ENCODE data around the gene LTBP3. TPM values are rescaled to one million over a fixed set of nuclear protein-coding genes. Genes with fewer than 3 reads are reported as not detected.

Gene LTBP3
- total and polyA plus RNA-seq, 2 of the 13 experiments (the other 11 are each of a cell fraction or from before 2014, with no cell fraction given), result 12.2 to 68.1 TPM

- no peak for TF ChIP-seq TCF12 (IDR thresholded peaks at IDR 0.05)
- peak; percentile 90 for TF ChIP-seq TCF12 (CRISPR knock-in tag; IDR thresholded peaks at IDR 0.05)
- TF ChIP-seq RFXAP (CRISPR knock-in tag; IDR thresholded peaks at IDR 0.05; ENCODE audit: borderline replicate concordance), result peak; percentile 57; the same call in 1 of the 2 replicates
- TF ChIP-seq ZNF350 (CRISPR knock-in tag; IDR thresholded peaks at IDR 0.05; ENCODE audit: borderline replicate concordance, low read depth), result peak; percentile 53; the same call in 1 of the 2 replicates
- no peak for TF ChIP-seq ZNF101 (CRISPR knock-in tag; IDR thresholded peaks at IDR 0.05; ENCODE audit: borderline replicate concordance, low read depth)
- TF ChIP-seq HNRNPH1 (optimal IDR thresholded peaks at IDR 0.05; ENCODE audit: low read depth, low read length), result no peak
- TF ChIP-seq, protein P1, sequence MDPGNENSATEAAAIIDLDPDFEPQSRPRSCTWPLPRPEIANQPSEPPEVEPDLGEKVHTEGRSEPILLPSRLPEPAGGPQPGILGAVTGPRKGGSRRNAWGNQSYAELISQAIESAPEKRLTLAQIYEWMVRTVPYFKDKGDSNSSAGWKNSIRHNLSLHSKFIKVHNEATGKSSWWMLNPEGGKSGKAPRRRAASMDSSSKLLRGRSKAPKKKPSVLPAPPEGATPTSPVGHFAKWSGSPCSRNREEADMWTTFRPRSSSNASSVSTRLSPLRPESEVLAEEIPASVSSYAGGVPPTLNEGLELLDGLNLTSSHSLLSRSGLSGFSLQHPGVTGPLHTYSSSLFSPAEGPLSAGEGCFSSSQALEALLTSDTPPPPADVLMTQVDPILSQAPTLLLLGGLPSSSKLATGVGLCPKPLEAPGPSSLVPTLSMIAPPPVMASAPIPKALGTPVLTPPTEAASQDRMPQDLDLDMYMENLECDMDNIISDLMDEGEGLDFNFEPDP (CRISPR knock-in tag; conservative IDR thresholded peaks at IDR 0.05), result no peak
- TF ChIP-seq BORCS8-MEF2B (CRISPR knock-in tag; IDR thresholded peaks at IDR 0.05), result peak; percentile 87
- TF ChIP-seq FOSL2 (CRISPR knock-in tag; IDR thresholded peaks at IDR 0.05), result peak; percentile 71
- TF ChIP-seq, protein P2, sequence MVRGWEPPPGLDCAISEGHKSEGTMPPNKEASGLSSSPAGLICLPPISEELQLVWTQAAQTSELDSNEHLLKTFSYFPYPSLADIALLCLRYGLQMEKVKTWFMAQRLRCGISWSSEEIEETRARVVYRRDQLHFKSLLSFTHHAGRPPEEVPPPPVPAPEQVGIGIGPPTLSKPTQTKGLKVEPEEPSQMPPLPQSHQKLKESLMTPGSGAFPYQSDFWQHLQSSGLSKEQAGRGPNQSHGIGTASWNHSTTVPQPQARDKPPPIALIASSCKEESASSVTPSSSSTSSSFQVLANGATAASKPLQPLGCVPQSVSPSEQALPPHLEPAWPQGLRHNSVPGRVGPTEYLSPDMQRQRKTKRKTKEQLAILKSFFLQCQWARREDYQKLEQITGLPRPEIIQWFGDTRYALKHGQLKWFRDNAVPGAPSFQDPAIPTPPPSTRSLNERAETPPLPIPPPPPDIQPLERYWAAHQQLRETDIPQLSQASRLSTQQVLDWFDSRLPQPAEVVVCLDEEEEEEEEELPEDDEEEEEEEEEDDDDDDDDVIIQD (CRISPR knock-in tag; IDR thresholded peaks at IDR 0.05; ENCODE audit: low read depth), result peak; percentile 58; the same call in 1 of the 2 replicates
- no peak for TF ChIP-seq TCF7L2 (IDR thresholded peaks at IDR 0.05; ENCODE audit: low read depth, low read length)
- 0 out of 2 replicates have a peak, but pooled peaks have one; percentile 24 for TF ChIP-seq STAT6 (CRISPR knock-in tag; IDR thresholded peaks at IDR 0.05; ENCODE audit: borderline replicate concordance)
- no peak for TF ChIP-seq FOXA1 (IDR thresholded peaks at IDR 0.05)
- TF ChIP-seq FOXA1 (CRISPR knock-in tag; IDR thresholded peaks at IDR 0.05), result peak; percentile 44; the same call in 1 of the 2 replicates
- TF ChIP-seq, protein P3, sequence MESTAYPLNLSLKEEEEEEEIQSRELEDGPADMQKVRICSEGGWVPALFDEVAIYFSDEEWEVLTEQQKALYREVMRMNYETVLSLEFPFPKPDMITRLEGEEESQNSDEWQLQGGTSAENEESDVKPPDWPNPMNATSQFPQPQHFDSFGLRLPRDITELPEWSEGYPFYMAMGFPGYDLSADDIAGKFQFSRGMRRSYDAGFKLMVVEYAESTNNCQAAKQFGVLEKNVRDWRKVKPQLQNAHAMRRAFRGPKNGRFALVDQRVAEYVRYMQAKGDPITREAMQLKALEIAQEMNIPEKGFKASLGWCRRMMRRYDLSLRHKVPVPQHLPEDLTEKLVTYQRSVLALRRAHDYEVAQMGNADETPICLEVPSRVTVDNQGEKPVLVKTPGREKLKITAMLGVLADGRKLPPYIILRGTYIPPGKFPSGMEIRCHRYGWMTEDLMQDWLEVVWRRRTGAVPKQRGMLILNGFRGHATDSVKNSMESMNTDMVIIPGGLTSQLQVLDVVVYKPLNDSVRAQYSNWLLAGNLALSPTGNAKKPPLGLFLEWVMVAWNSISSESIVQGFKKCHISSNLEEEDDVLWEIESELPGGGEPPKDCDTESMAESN (CRISPR knock-in tag; conservative IDR thresholded peaks at IDR 0.05), result no peak; the same call in 1 of the 2 replicates
- TF ChIP-seq RELA (CRISPR knock-in tag; IDR thresholded peaks at IDR 0.05), result no peak; the same call in 1 of the 2 replicates
- TF ChIP-seq SP5 (CRISPR knock-in tag; IDR thresholded peaks at IDR 0.05; ENCODE audit: borderline replicate concordance, low read depth), result peak; percentile 95
- no peak; the same call in 1 of the 2 replicates for TF ChIP-seq ZNF30 (CRISPR knock-in tag; IDR thresholded peaks at IDR 0.05)
- no peak for TF ChIP-seq TCF7 (IDR thresholded peaks at IDR 0.05; ENCODE audit: low read depth)
- TF ChIP-seq RFX1 (IDR thresholded peaks at IDR 0.05), result no peak
- no peak for TF ChIP-seq SP140L (CRISPR knock-in tag; IDR thresholded peaks at IDR 0.05; ENCODE audit: borderline replicate concordance)
- peak; percentile 64; the same call in 1 of the 2 replicates for TF ChIP-seq ZBTB20 (CRISPR knock-in tag; IDR thresholded peaks at IDR 0.05; ENCODE audit: borderline replicate concordance, low read depth)
- TF ChIP-seq ZBTB3 (CRISPR knock-in tag; IDR thresholded peaks at IDR 0.05; ENCODE audit: borderline replicate concordance, low read depth), result no peak; the same call in 1 of the 2 replicates
These were observed 60.8 kb downstream of the LTBP3 start (continued) for GRCh38 chr11:65497141-65498041.
